Pancreas (tissue), 10 donors: Measurements from ENCODE around the gene C2orf76. TPM values are rescaled to one million over a fixed set of nuclear protein-coding genes. Genes with fewer than 3 reads are reported as not detected.

Experiments used
- ATAC-seq, 4 donors: fragments of 200-7000 bp; cut with Tn5 transposase; one replicate each; pipeline versions ENCODE4 v1.8.0 to v1.9.1; 2020; ENCODE audit warnings: mild to moderate bottlenecking in 4 of 4, moderate library complexity in 4 of 4
- DNase-seq, 6 donors: peaks; one replicate each; pipeline ENCODE4 v3.0.0-alpha.2; 2020
- FAIRE-seq: peaks from 2 replicates; lab custom pipeline; 2012; peaks lifted over from hg19 to GRCh38; lab: Jason Lieb, UNC
- H3K27ac ChIP-seq, 4 donors: fragments of 200-600 bp; sonication (generic); 1 replicate in 3 of 4; 2 replicates in 1 of 4; pipeline versions ENCODE4 v1.5.0 to v1.8.0; 2020
- H3K27me3 ChIP-seq, 4 donors: fragments of 200-600 bp; one replicate each; pipeline ENCODE4 v1.8.0; 2021
- H3K36me3 ChIP-seq, 3 donors: fragments of 200-600 bp; sonication (generic) in 1 of 3; one replicate each; pipeline versions ENCODE4 v1.5.0 to v1.8.0; 2020 to 2021
- H3K4me1 ChIP-seq, 3 donors: fragments of 200-600 bp; one replicate each; pipeline ENCODE4 v1.8.0; 2021
- H3K4me3 ChIP-seq, 4 donors: fragments of 200-600 bp; sonication (generic) in 2 of 4; one replicate each; pipeline versions ENCODE4 v1.5.0 to v1.8.0; 2020 to 2021
- H3K9me3 ChIP-seq, 4 donors: fragments of 200-600 bp; one replicate each; pipeline ENCODE4 v1.8.0; 2021
- WGBS, 2 donors: extraction: QIAGEN DNeasy Blood & Tissue Kit; methylation state at CpG; one replicate each; pipeline ENCODE4 v1.1.7; 2013; 5-methylcytosine and 5-hydroxymethylcytosine counted together
- intact Hi-C, 3 donors: fragments of 100-400 bp; cut with DNase I; formaldehyde crosslinking; loops; one replicate each; pipeline versions ENCODE4 v1.11.1 to v1.14.2; 2022
- polyA plus RNA-seq, 2 donors: library from polyadenylated mRNA; stranded (reverse); fragments of 200-250 nt; gene quantifications; one replicate each; pipeline ENCODE4 v1.2.3, GENCODE V29; 2013
- total RNA-seq, 6 donors: library from RNA; stranded (reverse); fragmentation: NEBNext Ultra II Directional in 4 of 6; extraction: Animal tissue kit (Norgen Biotek cat#: 25700) in 4 of 6; gene quantifications; one replicate each; pipeline versions ENCODE4 v1.2.1 to v1.2.4, GENCODE V29; 2021 to 2023
- TF ChIP-seq, protein P1 (sequence below), 4 donors: fragments of 200-600 bp; sonication (generic) in 3 of 4; IDR thresholded peaks; one replicate each; pipeline versions ENCODE4 v1.5.0 to v1.8.0; 2021; ENCODE audit warnings: antibody characterized with exemption in 4 of 4
- donor health status: healthy with polysubstance abuse.
- donor health status: DM: no; HTN: no; CAD: no; lungs with moderate emphysema.
- donor health status: DM: no; HTN: no; CAD: no.
- donor health status: control.
- donor health status: control.
- donor health status: Bipolar disorder and iron deficiency.
- donor health status: DM: yes; HTN: yes; CAD: no.
- donor health status: DM: no; HTN: no; CAD: no.
- donor health status: DM: no; HTN: no; CAD: no.
- donor health status: DM: yes; HTN: yes; CAD: no.

Gene C2orf76
- total and polyA plus RNA-seq, 8 donors: 3.8 to 12.0 (median 5.6) TPM

DNA sequence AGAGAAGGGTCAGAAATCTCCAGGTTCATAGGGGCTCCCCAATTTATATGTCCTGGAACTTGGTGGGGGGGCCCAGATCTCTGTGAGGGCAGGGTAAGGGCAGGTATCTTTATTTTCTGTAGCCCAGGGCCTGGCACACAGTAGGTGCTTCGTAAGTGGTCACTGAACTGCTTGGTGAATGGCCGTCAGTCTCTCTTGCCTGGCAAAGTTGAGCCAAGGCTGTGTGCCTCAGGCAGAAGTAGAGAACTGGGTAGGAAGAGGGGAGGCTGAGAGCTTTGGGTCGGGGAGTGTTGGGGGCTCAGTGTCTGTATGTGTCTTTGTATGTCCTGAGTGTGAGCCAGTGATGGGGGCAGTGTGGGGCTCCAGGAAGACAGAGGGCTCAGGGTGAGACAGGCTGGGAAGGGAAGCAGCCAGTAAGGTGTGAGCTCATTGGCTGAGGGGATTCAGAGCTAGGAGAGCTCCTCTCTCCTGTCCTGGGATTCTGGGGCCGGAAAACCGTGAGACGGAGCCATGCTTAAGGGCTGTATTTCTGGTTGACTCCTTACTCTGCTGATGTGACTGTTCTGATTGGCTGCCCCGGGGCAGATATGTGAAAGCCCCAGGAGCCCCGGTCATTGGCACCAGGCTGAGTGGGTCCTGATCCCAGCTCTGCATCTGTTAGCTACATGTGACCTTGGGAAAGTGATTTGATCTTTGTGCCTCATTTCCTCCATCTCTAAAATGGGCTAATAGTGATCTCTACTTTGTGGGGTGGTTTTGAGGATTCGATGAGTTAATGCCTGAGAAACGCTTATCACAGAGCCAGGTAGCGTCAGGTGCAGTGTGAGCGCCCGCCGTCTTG, 112.7 kb downstream of the C2orf76 start:
- FAIRE-seq: no peak
- H3K27ac ChIP-seq: no peak overlapping the region

DNA sequence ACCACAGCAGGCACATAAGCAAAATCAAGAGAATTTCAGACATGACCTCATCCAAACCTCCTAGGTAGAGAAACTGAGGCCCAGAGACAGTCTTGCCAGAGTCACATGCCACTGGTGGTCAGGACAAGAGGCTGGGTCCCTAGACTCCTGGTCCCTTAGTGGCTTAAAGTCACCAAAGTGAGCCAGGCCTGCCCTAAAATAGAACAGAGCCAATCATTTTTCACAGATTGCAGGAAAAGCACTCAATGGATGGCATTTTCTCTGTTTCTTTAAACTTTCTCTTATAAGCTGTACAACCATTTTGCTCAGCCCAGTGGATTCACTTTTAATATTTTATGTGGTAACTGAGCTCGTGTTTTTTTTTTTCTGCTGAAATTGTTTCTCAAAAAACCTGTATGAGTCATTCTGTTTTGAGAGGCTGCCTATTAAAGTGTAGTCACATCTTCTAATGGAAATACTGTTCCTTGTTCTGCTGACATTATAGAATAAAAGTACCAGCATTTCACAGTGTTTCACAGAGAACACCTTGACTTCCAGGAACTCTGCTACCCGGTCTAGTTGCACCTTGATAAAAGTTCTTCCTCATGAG, 113.4 kb downstream of the C2orf76 start:
- Histone ChIP-seq H3K4me1 (no peaks in the 10 kb centered on the region), H3K27me3 (no peaks in the 10 kb centered on the region), H3K36me3 (no peaks in the 10 kb centered on the region), H3K4me3 (no peak overlapping the region), H3K9me3 (no peaks in the 10 kb centered on the region), H3K27ac (no peak overlapping the region)
- DNase-seq (no peak), FAIRE-seq (no peak), ATAC-seq (peak in 1 of 4 donors; percentile 32)
- intact Hi-C loops: no loop called here
- TF ChIP-seq, protein P1, sequence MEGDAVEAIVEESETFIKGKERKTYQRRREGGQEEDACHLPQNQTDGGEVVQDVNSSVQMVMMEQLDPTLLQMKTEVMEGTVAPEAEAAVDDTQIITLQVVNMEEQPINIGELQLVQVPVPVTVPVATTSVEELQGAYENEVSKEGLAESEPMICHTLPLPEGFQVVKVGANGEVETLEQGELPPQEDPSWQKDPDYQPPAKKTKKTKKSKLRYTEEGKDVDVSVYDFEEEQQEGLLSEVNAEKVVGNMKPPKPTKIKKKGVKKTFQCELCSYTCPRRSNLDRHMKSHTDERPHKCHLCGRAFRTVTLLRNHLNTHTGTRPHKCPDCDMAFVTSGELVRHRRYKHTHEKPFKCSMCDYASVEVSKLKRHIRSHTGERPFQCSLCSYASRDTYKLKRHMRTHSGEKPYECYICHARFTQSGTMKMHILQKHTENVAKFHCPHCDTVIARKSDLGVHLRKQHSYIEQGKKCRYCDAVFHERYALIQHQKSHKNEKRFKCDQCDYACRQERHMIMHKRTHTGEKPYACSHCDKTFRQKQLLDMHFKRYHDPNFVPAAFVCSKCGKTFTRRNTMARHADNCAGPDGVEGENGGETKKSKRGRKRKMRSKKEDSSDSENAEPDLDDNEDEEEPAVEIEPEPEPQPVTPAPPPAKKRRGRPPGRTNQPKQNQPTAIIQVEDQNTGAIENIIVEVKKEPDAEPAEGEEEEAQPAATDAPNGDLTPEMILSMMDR (IDR thresholded peaks at IDR 0.05): no peak
- 63 to 79% methylated on average over 2 of the region's 2 CpGs for WGBS, 2 donors

More for the DNA sequence above, 112.7 kb downstream of the C2orf76 start:
- intact Hi-C loops: no loop called here
- no peak overlapping the region for H3K4me3 ChIP-seq
- no peaks in the 10 kb centered on the region for H3K4me1 ChIP-seq
- TF ChIP-seq, protein P1 (IDR thresholded peaks at IDR 0.05): no peak
- no peaks in the 10 kb centered on the region for H3K27me3 ChIP-seq
- ATAC-seq (no peak), DNase-seq (no peak)
- no peaks in the 10 kb centered on the region for H3K36me3 ChIP-seq
- 87 to 89% methylated on average over 14 of the region's 14 CpGs for WGBS, 2 donors
- no peaks in the 10 kb centered on the region for H3K9me3 ChIP-seq

Other genes starting within 250 kb of the C2orf76 start
- under 1 TPM in 1 of 6 donors, not detected in 5; 0.09 TPM for gene C1QL2, start 208.1 kb downstream of the C2orf76 start, total RNA-seq
- under 1 TPM; 0.07 to 0.15 TPM for gene C1QL2, start 208.1 kb downstream of the C2orf76 start, polyA plus RNA-seq
- 10 to 100 TPM; 15.4 to 28.2 (median 20.9) TPM for gene STEAP3, start 143.0 kb downstream of the C2orf76 start, total RNA-seq
- gene STEAP3, start 143.0 kb downstream of the C2orf76 start, polyA plus RNA-seq: 1 to 10 TPM; 6.6 to 9.8 TPM
- 10 to 100 TPM; 20.6 to 58.8 (median 27.5) TPM for gene DBI, start 143 bp upstream of the C2orf76 start, total RNA-seq
- 100 to 1,000 TPM; 126 to 200 TPM for gene DBI, start 143 bp upstream of the C2orf76 start, polyA plus RNA-seq
- 10 to 100 TPM in 4 of 6 donors, 1 to 10 TPM in 2; 5.2 to 11.2 (median 10.2) TPM for gene TMEM37, start 65.0 kb upstream of the C2orf76 start, total RNA-seq
- 10 to 100 TPM; 10.3 to 25.3 TPM for gene TMEM37, start 65.0 kb upstream of the C2orf76 start, polyA plus RNA-seq
- 10 to 100 TPM; 31.9 to 93.8 (median 69.0) TPM for gene SCTR, start 157.6 kb upstream of the C2orf76 start, total RNA-seq
- 1,000 to 10,000 TPM; 1,078 to 1,263 TPM for gene SCTR, start 157.6 kb upstream of the C2orf76 start, polyA plus RNA-seq
- gene CFAP221, start 177.6 kb upstream of the C2orf76 start, total RNA-seq: 10 to 100 TPM; 10.1 to 24.3 (median 14.1) TPM
- gene CFAP221, start 177.6 kb upstream of the C2orf76 start, polyA plus RNA-seq: 10 to 100 TPM; 13.6 to 25.3 TPM